Osteoblast (primary cell): ENCODE results near the gene CXCR4. TPM values are rescaled to one million over a fixed set of nuclear protein-coding genes. Genes with fewer than 3 reads are reported as not detected.

Experiments
- DNase-seq: peaks from one replicate; pipeline ENCODE4 v3.0.0; 2011; ENCODE audit warnings: low spot score, mixed read lengths; ENCODE audit not compliant: insufficient read length; ENCODE audit errors: missing footprints
- H2AFZ ChIP-seq: 2 replicates; pipeline ENCODE4 v1.6.0; 2011; ENCODE audit warnings: mild to moderate bottlenecking, low read length
- H3K27ac ChIP-seq: 2 replicates; pipeline ENCODE4 v1.5.1; 2011; ENCODE audit warnings: mild to moderate bottlenecking, low read depth, low read length, moderate library complexity
- H3K27me3 ChIP-seq: 2 replicates; pipeline ENCODE4 v1.6.0; 2012; ENCODE audit warnings: mild to moderate bottlenecking, control low read depth, inconsistent platforms, low read length, moderate library complexity; ENCODE audit not compliant: insufficient read depth
- H3K36me3 ChIP-seq: 2 replicates; pipeline ENCODE4 v1.5.1; 2011; ENCODE audit warnings: mild to moderate bottlenecking, low read length, control low read depth, moderate library complexity; ENCODE audit not compliant: insufficient read depth
- H3K4me1 ChIP-seq: 2 replicates; pipeline ENCODE4 v1.5.1; 2011; ENCODE audit warnings: mild to moderate bottlenecking, low read length, control low read depth, moderate library complexity; ENCODE audit not compliant: insufficient read depth
- H3K4me2 ChIP-seq: 2 replicates; pipeline ENCODE4 v1.6.0; 2011; ENCODE audit warnings: mild to moderate bottlenecking, low read length; ENCODE audit not compliant: insufficient read depth
- H3K4me3 ChIP-seq: fragments of 200-600 bp; sonication (generic); 3 replicates; pipeline ENCODE4 v1.5.1; 2012; ENCODE audit warnings: mild to moderate bottlenecking, low read length, inconsistent platforms; ENCODE audit not compliant: insufficient read depth
- H3K79me2 ChIP-seq: 2 replicates; pipeline ENCODE4 v1.6.0; 2012; ENCODE audit warnings: mild to moderate bottlenecking, low read length, control low read depth, inconsistent platforms; ENCODE audit not compliant: insufficient read depth
- H3K9me3 ChIP-seq: 2 replicates; pipeline ENCODE4 v1.5.1; 2011; ENCODE audit warnings: low read depth, low read length, control low read depth
- H4K20me1 ChIP-seq: 2 replicates; pipeline ENCODE4 v1.6.0; 2012; ENCODE audit warnings: mild to moderate bottlenecking, low read length, control low read depth; ENCODE audit not compliant: insufficient read depth
- CTCF ChIP-seq: IDR thresholded peaks from 2 replicates; pipeline ENCODE4 v1.5.1; 2011; ENCODE audit warnings: mild to moderate bottlenecking, low read depth, low read length, moderate library complexity; ENCODE audit errors: extremely low read depth
- total RNA-seq: library from RNA; depleted of rRNA; stranded (reverse); fragments of >200 nt; gene quantifications from 2 replicates; pipeline ENCODE4 v1.2.3, GENCODE V29; 2012

Gene CXCR4
- total RNA-seq, 1 donor, result under 0.01 TPM

- no peak overlapping the region for H3K4me3 ChIP-seq
- H3K4me2 ChIP-seq, result no peak overlapping the region
- no peaks in the 10 kb centered on the region for H3K9me3 ChIP-seq
- no peaks in the 10 kb centered on the region for H4K20me1 ChIP-seq
- H3K36me3 ChIP-seq, result no peaks in the 10 kb centered on the region
- H3K4me1 ChIP-seq, result no peaks in the 10 kb centered on the region
- no peak for DNase-seq
- no peak for TF ChIP-seq CTCF
- no peak overlapping the region for H2AFZ ChIP-seq
- no peaks in the 10 kb centered on the region for H3K27me3 ChIP-seq
- H3K27ac ChIP-seq, result no peak overlapping the region
- no peaks in the 10 kb centered on the region for H3K79me2 ChIP-seq
Measured at GRCh38 chr2:136081582-136082210, 36.3 kb downstream of the CXCR4 start.

- Histone ChIP-seq H3K36me3 (no peaks in the 10 kb centered on the region), H3K27me3 (no peaks in the 10 kb centered on the region), H3K9me3 (no peaks in the 10 kb centered on the region), H3K27ac (no peak overlapping the region), H3K4me1 (no peaks in the 10 kb centered on the region), H2AFZ (no peak overlapping the region), H3K79me2 (no peaks in the 10 kb centered on the region), H4K20me1 (no peaks in the 10 kb centered on the region), H3K4me3 (no peak overlapping the region), H3K4me2 (no peak overlapping the region)
- no peak for DNase-seq
- no peak for TF ChIP-seq CTCF
Measured at GRCh38 chr2:136080114-136080513, 37.8 kb downstream of the CXCR4 start.

GRCh38 chr2:136077107-136077506 lies 40.8 kb downstream of the CXCR4 start:
- no peak overlapping the region for H3K4me3 ChIP-seq
- no peak overlapping the region for H2AFZ ChIP-seq
- H3K9me3 ChIP-seq, result no peaks in the 10 kb centered on the region
- H3K4me1 ChIP-seq, result no peaks in the 10 kb centered on the region
- DNase-seq, result no peak
- H3K27ac ChIP-seq, result no peak overlapping the region
- no peak overlapping the region for H3K4me2 ChIP-seq
- no peak for TF ChIP-seq CTCF
- no peaks in the 10 kb centered on the region for H3K36me3 ChIP-seq
- no peaks in the 10 kb centered on the region for H3K79me2 ChIP-seq
- no peaks in the 10 kb centered on the region for H3K27me3 ChIP-seq
- H4K20me1 ChIP-seq, result no peaks in the 10 kb centered on the region

GRCh38 chr2:136075476-136075875 lies 42.5 kb downstream of the CXCR4 start:
- no peak overlapping the region for H3K27ac ChIP-seq
- no peak for TF ChIP-seq CTCF
- no peaks in the 10 kb centered on the region for H3K9me3 ChIP-seq
- no peaks in the 10 kb centered on the region for H3K4me1 ChIP-seq
- DNase-seq, result no peak
- no peaks in the 10 kb centered on the region for H4K20me1 ChIP-seq
- H3K27me3 ChIP-seq, result no peaks in the 10 kb centered on the region
- no peaks in the 10 kb centered on the region for H3K36me3 ChIP-seq
- no peak overlapping the region for H2AFZ ChIP-seq
- H3K4me3 ChIP-seq, result no peak overlapping the region
- no peaks in the 10 kb centered on the region for H3K79me2 ChIP-seq
- H3K4me2 ChIP-seq, result no peak overlapping the region
